Frontal cortex (tissue), 4 donors: ENCODE measurements around the gene BRINP1. TPM values are rescaled to one million over a fixed set of nuclear protein-coding genes. Genes with fewer than 3 reads are reported as not detected.

ENCODE experiments used
- DNase-seq, 2 donors: peaks; one replicate each; pipeline ENCODE4 v3.0.0; 2012; ENCODE audit warnings: low spot score in 2 of 2
- FAIRE-seq: peaks from 2 replicates; lab custom pipeline; 2012; peaks lifted over from hg19 to GRCh38; lab: Jason Lieb, UNC
- total RNA-seq: library from RNA; depleted of rRNA; stranded (reverse); fragments of >200 nt; gene quantifications from one replicate; pipeline ENCODE4 v1.2.3, GENCODE V29; 2014
- donor health status: control.
- donor health status: control.
- donor health status: control.

BRINP1 gene
- total RNA-seq, 1 donor from 2014 or later = 48.5 TPM

DNA sequence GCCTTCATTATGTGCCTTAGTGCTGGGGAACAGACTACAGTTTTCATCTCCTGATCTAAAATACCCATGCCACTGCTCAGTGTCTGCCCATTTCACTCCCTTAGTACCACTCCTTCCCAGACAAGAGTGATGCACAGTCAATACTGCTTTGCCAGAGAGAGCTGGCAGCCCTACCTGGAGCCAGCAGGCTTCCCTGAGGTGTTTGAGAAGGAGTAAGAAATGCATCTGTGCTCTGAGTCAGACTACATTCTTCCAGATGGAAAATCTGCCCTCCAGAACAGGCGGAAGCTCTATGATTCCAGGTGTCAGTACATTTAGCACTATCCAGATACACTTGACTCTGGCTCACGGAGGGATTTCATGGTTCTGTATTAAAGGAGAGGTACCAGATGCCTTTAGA is 209.8 kb downstream of the BRINP1 start:
- FAIRE-seq (no peak), DNase-seq (no peak)

DNA sequence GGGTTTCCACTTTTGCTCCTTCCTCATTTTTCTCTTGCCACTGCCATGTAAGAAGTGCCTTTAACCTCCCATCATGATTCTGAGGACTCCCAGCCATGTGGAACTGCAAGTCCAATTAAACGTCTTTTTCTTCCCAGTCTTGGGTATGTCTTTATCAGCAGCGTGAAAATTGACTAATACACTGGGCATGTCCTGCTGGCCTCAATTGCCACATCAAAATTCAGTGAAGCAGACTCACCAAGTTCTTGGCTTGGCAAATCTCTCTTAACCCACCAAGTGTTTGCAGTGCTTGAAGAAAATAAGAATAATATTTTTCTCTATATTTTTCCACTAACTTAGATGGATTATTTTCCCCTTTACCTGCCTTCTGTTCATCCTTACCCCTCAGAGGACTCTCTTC is 212.0 kb downstream of the BRINP1 start:
- FAIRE-seq (no peak), DNase-seq (no peak)

DNA sequence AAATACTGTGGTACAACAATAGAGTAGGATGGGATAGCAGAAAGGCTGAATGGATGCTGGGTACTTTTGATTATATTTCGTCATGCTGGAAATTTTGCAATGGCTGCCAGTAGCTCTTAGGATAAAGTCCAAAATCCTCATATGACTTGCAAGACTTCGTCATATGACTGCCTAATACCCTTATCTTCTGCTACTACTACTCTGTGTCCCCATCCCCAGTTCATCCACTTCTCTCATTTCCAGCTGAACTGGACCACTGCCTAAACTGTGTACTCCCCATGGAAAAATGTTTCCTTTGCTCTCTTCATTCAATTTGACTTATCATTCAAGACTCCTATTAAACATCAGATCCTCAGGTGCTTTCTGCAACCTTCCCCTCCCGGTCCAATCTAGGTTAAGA is 212.9 kb downstream of the BRINP1 start:
- FAIRE-seq (no peak), DNase-seq (no peak)

DNA sequence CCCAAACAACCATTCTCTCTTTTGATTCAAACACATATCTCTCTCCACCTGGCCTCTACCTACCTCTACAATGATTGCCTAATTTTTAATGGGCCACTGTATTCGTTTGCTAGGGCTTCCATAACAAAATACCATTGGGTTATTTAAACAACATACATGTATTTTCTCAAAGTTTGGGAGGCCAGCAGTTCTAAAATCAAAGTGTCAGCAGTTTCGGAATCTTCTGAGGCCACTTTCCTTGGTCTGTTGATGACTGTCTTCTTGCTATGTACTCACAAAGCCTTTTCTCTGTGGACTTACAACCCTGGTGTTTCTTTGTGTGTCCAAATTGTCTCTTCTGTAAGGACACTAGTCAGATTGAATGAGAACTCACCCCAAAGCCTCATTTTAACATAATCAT is 214.7 kb downstream of the BRINP1 start:
- no peak for DNase-seq
- FAIRE-seq = no peak

DNA sequence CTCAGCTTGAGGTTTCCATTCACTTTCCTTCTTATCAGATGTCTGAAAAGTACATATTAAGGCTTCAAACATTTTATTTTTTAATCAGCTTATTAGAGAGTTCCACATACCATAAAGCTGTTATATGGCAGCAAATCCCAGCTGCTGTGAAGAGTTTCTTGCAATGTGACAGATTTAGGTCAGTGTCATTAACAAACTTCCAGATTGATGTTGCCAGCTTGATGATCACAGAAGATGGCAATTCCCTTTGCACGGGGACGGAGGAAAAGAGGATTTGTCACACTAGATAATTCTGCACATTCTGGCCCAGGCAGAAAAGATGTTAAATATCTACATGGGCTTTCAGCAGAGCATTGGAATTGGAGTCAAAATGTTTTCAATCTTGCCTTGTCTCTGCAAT is 215.8 kb downstream of the BRINP1 start:
- DNase-seq (no peak), FAIRE-seq (no peak)

DNA sequence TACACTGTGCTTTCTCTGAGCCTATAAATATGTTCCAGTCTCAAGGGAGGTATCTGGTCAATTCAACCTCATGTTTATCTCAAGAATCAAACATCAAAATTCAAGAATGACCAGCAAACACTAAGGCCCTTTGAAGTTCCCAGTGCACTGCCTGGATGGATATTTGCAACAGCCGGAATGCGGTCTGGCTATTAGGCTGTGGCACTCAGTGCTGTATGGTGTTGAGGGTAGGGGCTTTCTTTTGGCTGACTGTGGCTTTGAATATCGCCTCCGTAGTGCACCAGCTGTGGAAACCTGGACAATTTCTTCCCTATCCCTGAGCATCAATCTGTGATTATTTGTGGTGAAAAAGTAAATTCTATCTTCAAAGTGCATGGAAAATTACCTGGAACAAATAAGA is 220.4 kb downstream of the BRINP1 start:
- FAIRE-seq (no peak), DNase-seq (no peak)

DNA sequence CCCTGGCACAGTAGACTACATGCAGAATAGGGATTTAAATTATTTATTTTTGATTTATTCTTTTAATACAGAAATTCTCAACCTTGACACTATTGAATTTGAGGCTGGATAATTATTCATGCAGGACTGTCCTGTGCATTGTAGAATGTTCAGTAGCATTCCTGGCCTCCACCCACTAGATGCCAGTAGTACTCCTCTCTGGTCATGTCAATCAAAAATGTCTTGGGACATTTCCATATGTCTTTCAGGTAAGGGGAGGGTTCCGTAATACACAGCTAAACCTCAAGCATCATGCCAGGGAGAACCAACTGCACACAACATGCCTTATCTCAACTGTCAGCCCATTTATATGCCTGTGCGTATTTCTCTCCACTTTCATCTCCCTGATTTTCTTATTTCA is 231.8 kb downstream of the BRINP1 start:
- DNase-seq = no peak
- no peak for FAIRE-seq

DNA sequence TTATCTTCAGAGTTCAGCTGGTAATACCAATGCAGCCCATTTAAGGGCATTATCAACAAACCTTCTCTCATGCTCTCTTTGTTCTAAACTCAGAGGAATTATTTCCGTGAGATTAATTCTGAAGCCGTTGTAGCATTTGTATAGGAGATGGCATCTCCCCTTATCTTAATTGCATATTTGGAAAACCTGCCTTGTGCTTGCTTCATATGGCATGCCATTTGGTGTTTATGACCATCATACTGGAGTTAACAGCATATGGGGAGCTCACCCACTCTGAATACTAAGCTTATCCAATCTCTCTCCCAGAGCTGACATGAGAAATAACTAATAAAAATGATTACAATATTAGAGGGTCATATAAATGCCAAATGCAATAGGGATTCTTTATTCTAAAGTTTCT is 243.2 kb downstream of the BRINP1 start:
- no peak for FAIRE-seq
- no peak for DNase-seq

DNA sequence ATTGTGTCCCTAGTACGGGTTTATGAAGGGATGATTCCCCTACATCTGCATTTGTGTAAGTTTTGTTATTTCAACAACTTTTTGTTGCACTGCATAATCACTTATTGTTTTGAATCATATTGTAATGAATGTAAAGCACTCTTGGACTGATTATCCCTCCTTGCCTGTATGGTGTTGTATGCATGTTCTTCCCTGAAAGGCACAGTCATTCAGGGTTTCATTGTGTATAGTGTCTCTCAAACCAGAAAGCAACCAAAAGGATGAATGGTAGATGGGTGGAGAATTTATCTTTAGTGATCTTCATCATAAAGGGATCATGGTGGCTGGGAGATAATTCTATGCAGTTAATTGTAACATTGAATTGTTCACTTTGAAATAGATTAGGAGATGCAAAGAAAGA is 247.3 kb downstream of the BRINP1 start:
- no peak for DNase-seq
- no peak for FAIRE-seq

DNA sequence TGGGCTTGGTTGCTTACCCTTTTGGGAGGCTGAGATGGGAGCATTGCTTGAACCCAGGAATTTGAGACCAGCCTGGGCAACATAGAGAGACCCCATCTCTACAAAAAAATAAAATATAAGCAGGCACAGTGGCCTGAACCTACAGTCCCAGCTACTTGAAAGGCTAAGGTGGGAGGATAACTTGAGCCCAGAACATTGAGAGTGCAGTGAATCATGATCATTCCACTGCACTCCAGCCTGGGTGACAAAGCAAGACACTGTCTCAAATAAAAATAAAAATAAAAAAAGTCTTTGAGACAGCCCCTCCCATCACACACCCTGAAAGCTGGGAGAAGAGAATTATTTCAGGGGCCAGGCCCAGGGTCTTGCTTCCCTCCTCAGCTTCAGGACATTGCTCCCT is 251.8 kb downstream of the BRINP1 start:
- no peak for DNase-seq
- FAIRE-seq = no peak
